GM18858 (cell line): ENCODE measurements around the gene KLHL17.

ENCODE experiments used
- ATAC-seq: cut with Tn5 transposase; IDR thresholded peaks from one replicate; pipeline ENCODE4 v1.9.1; 2021; ENCODE audit not compliant: unreplicated experiment

KLHL17 gene

DNA sequence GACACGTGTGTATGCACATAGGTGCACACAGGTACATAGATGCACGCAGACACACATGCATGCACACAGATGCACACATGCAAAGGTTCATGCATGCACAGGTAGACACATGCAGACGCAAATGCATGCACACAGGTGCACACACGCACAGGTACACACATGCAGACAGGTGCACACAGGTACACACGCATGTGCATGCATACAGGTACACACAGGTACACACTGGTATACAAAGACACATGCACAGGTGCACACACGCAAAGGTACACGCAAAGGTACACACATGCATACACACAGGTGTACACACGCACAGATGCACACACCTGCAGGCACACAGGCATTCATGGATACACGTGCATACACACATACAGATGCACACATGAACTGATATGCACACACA, 10.1 kb upstream of the KLHL17 start:
- no peak for ATAC-seq

DNA sequence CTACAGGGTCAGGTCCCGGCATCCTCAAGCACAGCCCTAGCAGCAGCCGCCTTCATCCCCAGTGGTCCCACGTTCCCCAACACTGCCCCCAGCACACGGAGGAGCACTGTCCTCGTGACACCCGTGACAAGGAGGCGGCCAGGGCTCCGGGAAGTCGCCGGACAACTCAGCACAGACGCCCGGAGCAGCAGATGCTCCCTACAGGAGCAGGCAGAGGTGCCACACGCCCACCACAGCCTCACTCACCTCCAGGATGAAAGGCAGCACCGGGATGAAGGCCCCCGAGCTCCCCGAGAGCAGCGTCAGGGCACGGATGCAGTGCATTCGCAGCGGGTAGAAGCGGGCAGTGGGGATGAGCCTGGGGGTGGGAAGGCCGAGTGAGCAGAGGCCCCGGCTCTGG, 9.5 kb upstream of the KLHL17 start:
- no peak for ATAC-seq

GRCh38 chr1:951364-951763, 9.0 kb upstream of the KLHL17 start:
- ATAC-seq: no peak

GRCh38 chr1:952201-952600, 8.2 kb upstream of the KLHL17 start:
- no peak for ATAC-seq

DNA sequence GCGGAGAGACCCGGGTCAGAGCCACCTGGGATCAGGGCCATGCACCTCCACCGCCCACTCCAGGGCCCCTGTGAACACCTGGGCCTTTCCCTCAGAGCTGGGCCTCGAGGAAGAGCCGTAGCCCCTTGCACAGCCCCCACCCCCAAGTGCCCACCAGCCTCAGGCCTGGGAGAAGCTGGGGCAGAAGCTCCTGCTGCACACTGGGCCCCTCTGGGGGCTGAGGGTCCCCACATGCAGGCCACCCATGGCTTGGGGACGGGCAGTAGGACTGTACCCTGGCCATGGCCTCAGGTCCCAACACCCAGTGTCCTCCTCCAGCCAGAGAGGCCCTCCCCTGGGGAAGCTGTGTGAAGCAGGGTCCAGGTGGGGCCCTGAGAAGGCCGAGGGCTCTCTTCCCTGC, 7.8 kb upstream of the KLHL17 start:
- no peak for ATAC-seq

DNA sequence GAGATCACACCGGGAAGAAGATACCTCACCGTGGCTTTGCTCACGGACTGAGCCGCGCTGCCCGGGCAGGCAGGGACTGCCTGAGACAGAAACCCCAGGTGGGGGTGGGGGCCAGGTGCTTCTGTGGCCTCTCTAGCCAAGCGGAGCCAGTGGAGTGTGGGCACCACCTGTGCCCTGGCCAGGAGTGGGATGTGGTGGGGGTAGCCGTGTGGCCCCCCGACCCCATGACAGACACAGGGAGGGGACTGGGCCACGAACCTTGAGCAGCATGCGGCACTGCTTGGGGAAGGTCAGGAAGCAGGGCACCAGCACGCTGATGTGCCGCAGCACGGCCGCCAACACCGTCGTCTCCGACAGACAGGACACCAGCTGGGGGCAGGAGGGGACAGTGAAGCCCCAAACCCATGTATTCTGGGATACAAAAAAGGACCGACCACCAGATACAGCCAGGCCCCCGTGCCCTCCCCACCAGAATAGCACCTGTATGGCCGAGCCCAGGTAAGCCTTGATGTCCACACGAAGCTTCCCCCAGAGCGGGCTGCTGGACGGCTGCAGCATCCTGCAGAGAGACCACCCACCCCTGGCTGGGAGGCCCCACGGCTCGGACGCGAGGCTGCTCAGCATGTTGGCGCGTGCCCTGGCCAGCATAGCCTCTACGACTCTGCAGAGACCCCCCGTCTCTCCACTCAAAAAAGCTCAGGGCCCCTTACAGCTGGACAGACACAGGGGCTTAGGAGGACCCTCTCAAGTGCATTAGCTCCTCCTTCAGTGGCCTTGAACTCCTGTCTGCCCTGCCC, 6.7 kb upstream of the KLHL17 start:
- ATAC-seq: no peak

DNA sequence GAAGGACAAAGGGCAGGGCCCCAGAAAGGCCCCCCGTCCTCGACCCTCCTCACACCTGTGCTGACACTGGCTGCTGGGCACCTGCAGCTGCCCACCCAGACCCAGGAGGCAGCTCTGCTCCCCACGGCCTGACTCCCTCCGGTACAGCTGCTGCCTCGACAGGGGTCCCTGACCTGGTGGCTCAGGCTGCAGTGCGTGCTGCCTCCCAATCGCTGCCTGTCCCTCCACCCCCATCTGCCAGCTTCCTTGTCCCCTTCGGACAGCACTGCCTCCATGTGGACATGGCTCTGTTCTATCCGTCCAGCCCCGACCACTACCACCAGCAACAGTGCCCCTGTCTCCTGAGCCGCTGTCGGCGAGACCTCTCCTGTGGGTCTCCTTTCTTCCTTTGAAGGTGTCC, 5.5 kb upstream of the KLHL17 start:
- no peak for ATAC-seq

DNA sequence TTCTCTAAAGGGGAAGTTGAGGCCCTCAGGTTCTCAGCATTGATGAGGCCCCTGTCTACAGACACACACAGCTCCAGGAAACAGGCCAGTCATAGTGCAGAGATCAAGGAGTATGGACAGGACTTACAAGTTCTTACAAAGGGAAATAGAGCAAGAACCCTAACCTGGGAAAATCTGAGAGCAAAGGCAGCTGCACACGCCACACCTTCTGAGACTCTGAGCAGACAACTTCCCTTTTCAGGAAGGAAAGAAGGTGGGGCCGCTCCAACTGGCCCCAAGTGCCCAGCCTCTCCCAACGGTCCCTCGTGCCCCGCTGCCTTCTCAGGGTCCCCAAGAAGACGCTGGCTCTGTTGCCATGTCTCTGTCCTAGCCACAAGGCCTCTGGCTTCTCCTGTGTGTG, 4.9 kb upstream of the KLHL17 start:
- ATAC-seq: no peak

- no peak for ATAC-seq
Observed at GRCh38 chr1:956636-957035, 3.7 kb upstream of the KLHL17 start.

DNA sequence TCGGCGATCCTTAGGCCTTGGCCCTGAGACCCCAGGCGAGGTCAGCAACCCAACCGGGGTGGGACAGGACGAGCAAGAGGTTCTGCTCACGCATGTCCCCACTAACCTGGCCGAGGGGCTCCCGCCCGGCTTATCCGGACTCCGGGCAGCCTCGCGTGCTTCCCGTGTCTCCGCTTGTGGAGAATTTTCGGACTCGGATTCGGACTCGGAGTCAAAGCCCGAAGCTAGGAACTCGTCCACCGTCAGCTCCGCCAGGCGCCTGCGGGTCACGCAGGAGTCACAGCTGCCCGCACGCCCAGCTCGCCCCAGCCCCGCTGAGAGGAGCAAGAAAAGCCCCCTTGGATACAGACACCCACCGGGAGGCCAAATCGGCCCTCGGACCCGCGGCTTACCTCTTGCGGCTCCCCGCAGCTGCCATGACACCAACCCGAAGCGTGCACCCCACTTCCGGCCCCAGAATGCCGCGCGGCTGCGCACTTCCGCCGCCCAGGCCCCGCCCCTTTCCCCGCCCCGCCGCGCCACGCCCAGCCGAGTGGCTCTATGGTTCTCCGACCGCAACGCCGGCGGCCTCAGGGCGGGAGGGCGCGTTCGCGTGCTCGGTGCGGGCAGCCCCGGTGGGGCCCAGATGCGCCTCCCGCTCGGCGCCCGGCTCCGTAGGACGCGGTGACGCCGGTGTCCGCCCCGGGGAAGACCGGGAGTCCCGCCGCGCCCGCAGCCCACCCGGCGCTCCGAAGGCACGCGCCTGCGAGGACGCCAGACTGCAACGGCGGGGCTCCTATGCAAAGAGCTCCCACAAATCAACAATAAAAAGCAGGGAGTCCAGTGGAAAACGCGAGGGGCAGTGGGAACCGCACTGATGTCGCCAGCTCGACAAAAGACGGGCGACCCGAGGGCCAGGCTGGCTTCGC, 1.3 kb upstream of the KLHL17 start, which contains the start of gene NOC2L:
Gene NOC2L (minus strand): TSS at position 434 of the 908 bp plus-strand sequence. CDS start 16 bp downstream, at position 418.
- peak; percentile 54 for ATAC-seq

GRCh38 chr1:959731-960362, 537 bp upstream of the KLHL17 start:
- ATAC-seq: no peak

- ATAC-seq: no peak
Observed at GRCh38 chr1:961132-961669, 817 bp downstream of the KLHL17 start.

DNA sequence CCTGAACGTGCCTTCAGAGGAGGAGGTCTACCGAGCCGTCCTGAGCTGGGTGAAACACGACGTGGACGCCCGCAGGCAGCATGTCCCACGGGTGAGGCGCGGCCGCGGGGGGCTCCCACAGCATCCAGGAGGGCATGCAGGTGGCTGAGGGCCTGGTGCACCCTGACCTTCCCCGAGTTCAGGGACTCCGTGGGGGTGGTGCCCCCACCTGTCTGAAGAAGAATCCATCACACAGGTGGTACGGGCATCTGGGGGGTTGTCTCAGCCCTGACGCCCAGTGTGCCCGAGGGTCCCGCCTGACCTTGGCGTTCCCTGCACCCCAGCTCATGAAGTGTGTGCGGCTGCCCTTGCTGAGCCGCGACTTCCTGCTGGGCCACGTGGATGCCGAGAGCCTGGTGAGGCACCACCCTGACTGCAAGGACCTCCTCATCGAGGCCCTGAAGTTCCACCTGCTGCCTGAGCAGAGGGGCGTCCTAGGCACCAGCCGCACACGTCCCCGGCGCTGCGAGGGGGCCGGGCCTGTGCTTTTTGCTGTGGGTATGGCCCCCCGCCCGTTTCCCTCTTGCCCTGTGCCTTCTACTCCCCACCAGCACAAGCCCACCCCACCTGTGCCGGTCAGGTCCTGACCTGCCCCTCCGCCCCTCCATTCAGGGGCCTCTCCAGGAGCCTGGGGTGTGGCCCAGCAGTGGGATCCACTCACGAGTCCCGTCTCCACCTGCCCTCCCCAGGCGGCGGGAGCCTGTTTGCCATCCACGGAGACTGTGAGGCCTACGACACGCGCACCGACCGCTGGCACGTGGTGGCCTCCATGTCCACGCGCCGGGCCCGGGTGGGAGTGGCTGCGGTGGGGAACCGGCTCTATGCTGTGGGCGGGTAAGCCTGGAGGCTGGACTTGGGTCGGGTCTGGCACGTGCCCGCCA, 2.3 kb downstream of the KLHL17 start:
- no peak for ATAC-seq

- ATAC-seq: no peak
Observed at GRCh38 chr1:963301-963651, 2.9 kb downstream of the KLHL17 start.

GRCh38 chr1:963746-964525, 3.6 kb downstream of the KLHL17 start:
- no peak for ATAC-seq

GRCh38 chr1:964691-965525, 4.5 kb downstream of the KLHL17 start:
- ATAC-seq: no peak

DNA sequence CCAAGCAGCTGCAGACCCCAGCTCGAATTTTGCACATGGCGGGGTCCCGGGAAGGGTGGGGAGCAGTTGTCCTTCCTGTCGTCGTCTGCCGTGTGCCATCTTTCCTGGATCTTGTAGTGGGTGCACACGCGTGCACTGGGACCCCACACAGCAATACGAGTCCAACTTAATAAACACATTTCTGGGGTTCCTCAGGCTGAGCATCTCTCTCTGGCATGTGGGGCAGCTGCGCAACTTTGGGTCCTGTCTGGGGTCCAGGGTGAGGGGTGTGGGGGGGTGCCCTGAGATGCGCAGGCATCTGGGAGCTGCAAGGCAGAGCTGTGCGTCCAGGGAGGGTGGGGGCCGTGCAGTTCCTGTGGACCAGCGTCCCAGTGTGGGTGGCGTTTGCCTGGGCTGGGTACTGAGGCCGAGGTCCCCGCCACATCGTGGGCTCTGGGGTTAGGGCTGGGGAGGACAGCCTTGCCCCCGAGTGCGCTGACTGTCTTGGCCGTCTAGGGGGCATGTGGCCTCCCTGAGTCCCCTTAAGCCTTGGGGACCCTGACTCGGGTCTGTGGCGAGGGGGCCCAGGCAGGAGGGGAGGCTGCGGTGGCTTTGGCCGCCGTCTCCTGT, 5.2 kb downstream of the KLHL17 start:
- no peak for ATAC-seq

DNA sequence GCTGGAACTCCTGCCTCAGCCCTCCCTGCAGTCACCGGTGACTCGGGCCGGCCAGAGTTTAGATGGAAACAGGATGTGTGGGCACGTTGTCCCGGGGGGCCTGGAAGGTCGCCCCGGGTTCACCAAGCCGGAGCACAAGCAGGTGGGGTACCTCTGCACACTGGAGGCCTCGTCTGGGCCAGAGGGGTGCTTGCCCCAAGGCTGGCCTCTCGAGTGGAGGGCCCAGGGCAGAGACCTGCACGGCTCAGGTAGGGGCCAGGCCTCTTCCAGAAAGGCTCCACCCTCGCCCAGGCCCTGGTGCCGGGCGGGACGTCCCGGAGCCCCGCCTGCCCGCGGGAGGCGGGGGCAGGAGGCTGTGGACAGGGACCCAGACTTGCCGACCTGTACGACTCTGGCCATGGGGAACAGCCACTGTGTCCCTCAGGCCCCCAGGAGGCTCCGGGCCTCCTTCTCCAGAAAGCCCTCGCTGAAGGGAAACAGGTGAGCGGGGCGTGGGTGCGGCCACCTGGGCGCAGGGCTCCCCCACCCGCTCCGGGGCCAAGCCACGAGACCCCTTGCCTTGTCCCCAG, 5.8 kb downstream of the KLHL17 start, which contains the start of gene PLEKHN1:
Gene PLEKHN1 (plus strand): TSS at position 348 of the 569 bp plus-strand sequence. CDS start 50 bp downstream, at position 398.
- no peak for ATAC-seq
